Measurements from ENCODE around the gene SCG5.
"Not testable (repeated sequence)": the region's sequence is repeated elsewhere in the genome, so short reads cannot be mapped to it uniquely, and the experiment has no call there.

The SCG5 gene

DNA sequence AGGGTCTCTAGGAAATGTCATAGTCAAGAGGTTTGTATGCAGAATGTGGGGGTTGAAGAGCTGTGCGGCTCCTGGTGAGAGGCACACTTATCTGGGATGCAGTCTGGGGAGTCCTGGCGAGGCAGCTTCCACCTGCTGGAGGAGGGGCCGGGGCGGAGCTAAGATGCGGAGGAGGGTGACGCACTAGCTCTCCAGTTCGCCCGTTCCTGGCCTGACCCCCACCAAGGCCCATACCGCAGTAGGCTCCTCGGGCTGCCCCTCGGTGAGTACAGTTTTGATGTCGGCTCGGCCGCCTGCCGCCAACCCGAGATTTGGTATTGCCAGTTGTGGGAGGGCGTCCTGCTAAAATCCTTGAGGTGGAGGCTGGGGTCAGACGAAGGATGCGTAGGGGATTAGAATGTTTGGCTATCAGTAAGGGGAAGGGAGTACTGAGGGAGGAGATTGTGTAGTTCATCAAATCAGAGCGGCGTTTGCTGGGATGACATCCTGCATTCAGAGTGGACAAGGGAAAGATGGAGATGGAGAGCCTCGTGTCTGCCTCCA is at the start of gene SCG5:
Gene SCG5 (plus strand): TSS at position 194 of the 543 bp plus-strand sequence. CDS start 1,883 bp downstream, outside the sequence.
- DNase-seq (ENCODE audit: low read depth), result no peak

DNA sequence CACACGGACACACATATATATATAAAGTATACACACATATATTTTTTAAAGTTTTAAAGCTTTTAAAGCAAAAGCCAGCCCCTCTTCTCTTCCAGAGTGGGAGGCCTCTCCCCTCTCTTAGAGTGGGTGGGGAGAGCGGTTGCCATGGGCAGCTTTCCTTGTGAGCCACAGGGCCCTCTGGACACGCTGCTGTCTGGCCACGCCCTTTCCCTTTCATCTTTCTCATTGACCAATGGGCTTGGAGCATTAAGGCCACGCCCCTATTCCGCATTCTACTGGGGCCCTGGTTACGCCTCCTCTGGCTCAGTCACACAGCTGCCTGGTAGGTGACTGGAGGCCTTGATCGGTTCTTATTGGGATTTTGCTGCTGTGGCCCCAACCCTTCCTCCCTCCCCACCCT is 48.4 kb upstream of the SCG5 start, which contains the start of gene GOLGA8N:
Gene GOLGA8N (plus strand): TSS at position 306 of the 400 bp plus-strand sequence.
- not testable (repeated sequence) for DNase-seq (ENCODE audit: low read depth)

GRCh38 chr15:32609518-32609917 is 32.0 kb upstream of the SCG5 start:
- not testable (repeated sequence) for DNase-seq (ENCODE audit: low read depth)

GRCh38 chr15:32610719-32611118 is 30.8 kb upstream of the SCG5 start:
- not testable (repeated sequence) for DNase-seq (ENCODE audit: low read depth)

DNA sequence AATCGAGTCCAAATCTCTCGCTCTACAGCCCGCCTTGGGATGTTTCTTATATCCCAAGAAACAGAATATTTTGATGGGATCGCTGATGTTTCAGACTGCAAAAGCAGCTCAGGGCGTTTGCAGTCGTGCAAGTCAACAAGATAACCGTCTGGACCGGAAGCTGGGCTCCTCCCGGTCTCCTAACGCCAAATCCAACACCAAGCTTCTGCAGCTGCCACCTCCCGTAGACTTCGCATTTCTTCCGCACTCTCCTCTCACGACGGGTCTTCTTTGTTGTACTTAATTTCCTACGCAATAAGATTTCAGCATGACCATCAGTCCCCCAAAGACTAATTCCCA is 26.8 kb upstream of the SCG5 start:
- DNase-seq (ENCODE audit: low read depth), result not testable (repeated sequence)

- peak; percentile 80 for DNase-seq (ENCODE audit: low read depth)
These were observed 26.2 kb upstream of the SCG5 start, which contains the start of gene ARHGAP11A for GRCh38 chr15:32615051-32615870. Gene ARHGAP11A, plus strand, starts transcription at chr15:32615504. Its CDS starts 708 bp downstream, at chr15:32616212.

DNA sequence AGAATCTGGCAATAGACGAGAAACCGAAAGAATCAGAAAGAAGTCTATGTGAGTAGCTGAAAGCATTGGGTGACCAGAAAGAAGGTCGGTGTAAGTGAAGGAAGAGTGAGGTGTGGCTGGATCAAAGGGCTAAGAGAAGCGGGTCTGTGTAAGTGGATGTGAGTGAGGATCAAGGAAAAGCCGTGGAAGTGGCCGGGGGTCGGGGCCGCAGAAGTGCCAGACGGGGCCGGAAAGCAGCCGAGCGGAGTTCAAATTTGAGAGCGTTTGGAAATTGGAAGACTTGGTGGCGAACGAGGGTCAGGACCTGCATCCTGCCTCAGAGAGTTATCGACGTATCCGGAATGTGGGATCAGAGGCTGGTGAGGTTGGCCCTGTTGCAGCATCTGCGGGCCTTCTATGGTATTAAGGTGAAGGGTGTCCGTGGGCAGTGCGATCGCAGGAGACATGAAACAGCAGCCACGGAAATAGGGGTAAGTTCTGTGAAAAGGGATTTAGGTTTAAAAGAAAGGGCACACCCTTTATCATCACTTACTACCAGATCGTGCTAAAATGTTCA is 25.6 kb upstream of the SCG5 start:
- not testable (repeated sequence) for DNase-seq (ENCODE audit: low read depth)

- no peak for DNase-seq (ENCODE audit: low read depth)
These were observed 5.1 kb upstream of the SCG5 start for GRCh38 chr15:32636410-32636809.

DNA sequence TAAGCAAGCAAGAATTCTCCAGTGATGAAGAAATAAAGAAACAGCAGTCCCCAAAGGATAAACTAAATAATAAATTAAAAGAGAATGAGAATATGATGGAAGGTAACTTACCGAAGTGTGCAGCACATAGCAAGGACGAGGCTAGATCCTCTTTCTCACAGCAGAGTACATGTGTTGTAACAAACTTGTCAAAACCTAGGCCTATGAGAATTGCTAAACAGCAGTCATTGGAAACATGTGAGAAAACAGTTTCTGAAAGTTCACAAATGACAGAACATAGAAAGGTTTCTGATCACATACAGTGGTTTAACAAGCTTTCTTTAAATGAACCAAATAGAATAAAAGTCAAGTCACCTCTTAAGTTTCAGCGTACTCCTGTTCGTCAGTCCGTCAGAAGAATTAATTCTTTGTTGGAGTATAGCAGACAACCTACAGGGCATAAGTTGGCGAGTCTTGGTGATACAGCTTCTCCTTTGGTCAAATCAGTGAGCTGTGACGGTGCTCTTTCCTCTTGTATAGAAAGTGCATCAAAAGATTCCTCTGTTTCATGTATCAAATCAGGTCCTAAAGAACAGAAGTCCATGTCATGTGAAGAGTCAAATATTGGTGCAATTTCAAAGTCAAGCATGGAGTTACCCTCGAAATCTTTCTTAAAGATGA is 4.5 kb upstream of the SCG5 start:
- DNase-seq (ENCODE audit: low read depth), result no peak

GRCh38 chr15:32637704-32638103 is 3.8 kb upstream of the SCG5 start:
- no peak for DNase-seq (ENCODE audit: low read depth)

GRCh38 chr15:32642667-32643435 is 1.3 kb downstream of the SCG5 start:
- DNase-seq (ENCODE audit: low read depth), result no peak

DNA sequence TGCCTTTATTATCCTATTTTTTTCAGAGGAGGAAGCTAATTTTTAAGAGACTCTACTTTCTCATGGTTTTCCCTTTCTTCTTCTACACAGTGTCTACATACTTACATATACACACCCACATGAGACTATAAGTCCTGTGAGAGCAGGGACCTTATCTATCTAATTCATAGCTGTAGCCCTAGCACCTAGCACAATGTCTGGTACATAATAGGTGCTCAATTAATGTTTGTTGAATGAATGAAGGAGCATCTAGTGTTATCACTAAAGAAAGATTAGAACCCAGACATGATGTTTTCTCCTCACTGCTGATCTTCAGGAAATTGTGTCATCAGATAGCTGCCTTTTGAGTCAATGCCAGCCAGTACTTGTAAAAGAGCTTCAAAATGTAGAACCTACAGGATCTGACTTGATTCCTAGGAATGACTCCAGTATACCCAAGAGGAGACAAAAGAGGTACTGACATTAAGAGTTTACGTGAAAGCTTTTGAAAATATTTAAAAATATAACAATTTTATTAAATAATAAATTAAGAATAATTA is 2.5 kb downstream of the SCG5 start:
- no peak for DNase-seq (ENCODE audit: low read depth)

- no peak for DNase-seq (ENCODE audit: low read depth)
These were observed 4.8 kb downstream of the SCG5 start for GRCh38 chr15:32646291-32646690.

DNA sequence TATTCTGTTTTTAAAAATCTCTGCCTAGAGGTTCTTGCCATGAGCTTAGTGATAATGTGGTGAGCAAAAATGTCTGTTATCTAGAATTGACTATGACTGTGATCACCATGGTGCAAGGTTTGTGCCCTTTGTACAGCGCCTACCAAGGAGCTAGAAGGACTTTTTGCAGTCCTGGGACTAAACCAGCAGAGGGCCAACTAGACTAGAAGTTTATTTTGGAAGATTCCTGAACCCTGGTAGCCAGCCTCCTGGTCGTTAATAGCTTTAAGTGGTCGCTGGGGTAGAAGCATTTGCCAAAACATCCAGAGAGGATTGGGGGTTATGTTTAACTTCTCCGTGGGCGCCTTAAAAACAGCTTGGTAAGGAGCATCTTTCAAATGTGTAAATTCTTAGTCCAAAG is 7.8 kb downstream of the SCG5 start:
- DNase-seq (ENCODE audit: low read depth), result no peak

GRCh38 chr15:32651229-32651837 is 9.8 kb downstream of the SCG5 start:
- DNase-seq (ENCODE audit: low read depth), result no peak

DNA sequence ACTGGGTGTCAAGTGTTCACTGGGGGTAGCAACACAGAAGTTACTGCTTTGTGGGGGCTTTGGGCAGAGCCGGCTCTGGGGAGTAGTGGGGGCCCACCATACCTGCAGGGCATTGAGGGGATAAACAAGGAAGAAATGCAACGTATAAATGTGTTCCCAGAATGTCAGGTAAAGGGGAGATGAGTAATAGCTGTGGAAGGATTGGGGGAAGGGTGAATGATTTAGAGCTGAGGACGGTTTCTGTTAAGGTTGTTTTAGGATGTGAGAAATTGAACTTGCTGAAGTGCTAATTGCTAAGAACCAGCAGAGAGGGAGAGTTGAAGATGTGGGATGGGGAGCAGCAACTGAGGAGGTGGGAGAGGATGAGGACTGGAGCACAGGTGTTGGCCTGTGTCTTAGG is 10.7 kb downstream of the SCG5 start:
- DNase-seq (ENCODE audit: low read depth), result no peak

- DNase-seq (ENCODE audit: low read depth), result no peak
These were observed 14.6 kb downstream of the SCG5 start for GRCh38 chr15:32656091-32656490.

- no peak for DNase-seq (ENCODE audit: low read depth)
These were observed 15.0 kb downstream of the SCG5 start for GRCh38 chr15:32656496-32656895.

DNA sequence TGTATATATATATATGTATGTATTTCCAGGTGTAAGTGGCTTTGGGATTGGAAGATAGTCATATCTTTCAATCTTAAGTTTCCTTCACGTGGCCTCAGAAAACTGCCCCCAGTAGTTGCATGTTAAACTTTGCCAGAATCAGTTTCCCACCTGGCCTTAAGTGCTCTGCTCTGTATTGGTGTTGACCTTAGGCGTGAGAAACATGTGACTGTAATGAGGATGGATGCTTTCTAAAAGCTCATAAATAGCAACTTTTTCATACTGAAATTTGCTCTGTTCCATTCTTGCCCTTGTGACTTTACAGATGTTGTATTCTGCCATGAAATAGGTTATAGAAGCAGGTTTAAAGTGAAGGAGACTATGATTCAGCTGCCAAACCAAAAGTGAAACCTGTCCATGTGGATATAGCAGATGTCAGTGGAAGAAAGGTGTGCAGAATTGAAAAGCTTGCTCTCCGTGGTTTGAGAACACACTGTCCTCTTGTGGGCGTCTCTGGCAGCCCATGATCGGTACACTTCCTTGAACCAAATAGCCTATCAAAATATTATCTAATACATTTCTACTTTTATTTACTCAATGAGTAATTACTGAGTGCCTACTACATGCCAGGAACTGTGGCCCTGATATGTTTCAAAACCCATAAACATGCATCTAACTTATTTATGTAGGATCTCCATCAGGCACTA is 15.8 kb downstream of the SCG5 start:
- no peak for DNase-seq (ENCODE audit: low read depth)

DNA sequence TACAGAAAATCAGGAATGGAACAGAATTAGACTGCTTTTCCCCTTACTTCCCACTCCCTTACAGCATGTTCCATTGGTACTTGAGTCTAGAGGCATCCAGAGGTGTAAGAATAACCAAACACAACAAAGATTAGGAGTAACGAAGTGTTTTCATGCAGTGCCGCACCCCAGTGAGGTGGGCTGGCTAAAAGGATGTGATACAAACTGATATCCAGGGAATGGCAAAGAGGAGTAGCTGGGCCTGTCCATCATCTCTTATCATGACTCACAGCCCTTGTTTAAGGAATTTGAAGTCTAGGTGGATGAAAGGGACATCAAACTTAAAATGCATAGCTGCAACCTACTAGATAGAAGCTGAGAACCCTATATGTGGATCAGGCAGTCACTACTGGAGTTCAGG is 16.4 kb downstream of the SCG5 start:
- no peak for DNase-seq (ENCODE audit: low read depth)

Measured in activated T-cell treated with anti-CD3 and anti-CD28 coated beads for 48 hours (primary cell).